ENCODE measurements around the gene GIPC2.

Gene GIPC2

DNA sequence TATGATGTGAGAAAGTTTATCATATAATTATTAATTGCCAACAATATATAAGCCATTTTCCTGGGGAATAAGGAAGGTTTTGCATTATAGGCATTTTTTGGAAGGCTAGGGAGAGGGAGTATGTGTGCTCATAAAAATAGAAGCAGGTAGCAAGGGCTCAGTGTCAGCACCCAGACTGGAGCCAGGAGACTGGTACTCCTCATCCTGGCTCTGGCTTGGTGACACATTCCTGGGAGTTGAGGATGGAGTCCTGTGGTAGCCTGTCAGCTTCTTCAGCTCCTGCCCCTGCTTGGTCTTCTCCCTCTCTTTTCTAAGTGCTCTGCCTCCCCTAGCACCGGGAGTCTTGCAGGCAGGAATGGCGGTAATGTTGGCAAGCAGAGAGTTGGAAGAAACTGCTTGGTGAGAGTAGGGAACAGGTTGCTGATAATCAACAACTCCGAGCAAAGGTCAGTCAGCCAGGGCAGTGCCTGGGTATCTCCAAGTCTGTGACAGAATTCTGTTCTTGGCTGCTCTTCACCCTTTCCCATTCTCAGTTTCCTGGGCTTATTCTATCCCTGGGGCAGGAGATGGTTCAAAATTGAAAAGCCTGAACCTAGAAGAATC lies 23.0 kb downstream of the GIPC2 start:
- H2AFZ ChIP-seq (ENCODE audit: low read length, unreplicated experiment) = no peak overlapping the region
- H3K4me1 ChIP-seq (ENCODE audit: control insufficient read depth, insufficient read depth, low read length, unreplicated experiment) = peaks cover 31% of the 10 kb centered on the region
- H3K4me3 ChIP-seq (ENCODE audit: low read depth, low read length) = no peak overlapping the region
- H3K27ac ChIP-seq (ENCODE audit: low read depth, low read length) = no peak overlapping the region
- H3K27me3 ChIP-seq (ENCODE audit: insufficient read depth, low read length) = no peaks in the 10 kb centered on the region
- no peaks in the 10 kb centered on the region for H3K36me3 ChIP-seq (ENCODE audit: insufficient read depth, low read length)
- no peaks in the 10 kb centered on the region for H3K79me2 ChIP-seq (ENCODE audit: control insufficient read depth, insufficient read depth, low read length, unreplicated experiment)

DNA sequence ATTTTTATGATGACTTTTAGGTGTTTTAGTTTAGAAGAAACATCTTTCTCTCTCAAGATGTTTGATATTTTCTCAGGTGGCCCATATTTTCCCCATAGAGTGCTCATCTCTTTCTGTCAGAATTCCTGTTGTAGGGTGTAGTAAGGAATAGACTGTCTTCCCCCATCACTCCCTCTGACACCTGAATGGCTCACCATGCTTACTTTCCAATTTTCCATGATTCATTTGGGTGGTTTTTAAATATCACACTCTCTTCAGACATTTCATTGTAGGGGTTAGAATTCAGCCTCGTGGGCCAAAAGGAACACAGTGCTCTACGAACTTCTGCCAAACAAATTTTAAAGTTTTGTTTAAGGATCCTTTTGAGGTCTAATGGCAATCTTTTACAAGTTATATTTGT lies 24.0 kb downstream of the GIPC2 start:
- Histone ChIP-seq H3K36me3 (ENCODE audit: insufficient read depth, low read length) (no peaks in the 10 kb centered on the region), H3K4me3 (ENCODE audit: low read depth, low read length) (no peak overlapping the region), H2AFZ (ENCODE audit: low read length, unreplicated experiment) (no peak overlapping the region), H3K27ac (ENCODE audit: low read depth, low read length) (no peak overlapping the region; the same call in 1 of the 2 replicates), H3K79me2 (ENCODE audit: control insufficient read depth, insufficient read depth, low read length, unreplicated experiment) (no peaks in the 10 kb centered on the region), H3K4me1 (ENCODE audit: control insufficient read depth, insufficient read depth, low read length, unreplicated experiment) (peaks cover 33% of the 10 kb centered on the region), H3K27me3 (ENCODE audit: insufficient read depth, low read length) (no peaks in the 10 kb centered on the region)

DNA sequence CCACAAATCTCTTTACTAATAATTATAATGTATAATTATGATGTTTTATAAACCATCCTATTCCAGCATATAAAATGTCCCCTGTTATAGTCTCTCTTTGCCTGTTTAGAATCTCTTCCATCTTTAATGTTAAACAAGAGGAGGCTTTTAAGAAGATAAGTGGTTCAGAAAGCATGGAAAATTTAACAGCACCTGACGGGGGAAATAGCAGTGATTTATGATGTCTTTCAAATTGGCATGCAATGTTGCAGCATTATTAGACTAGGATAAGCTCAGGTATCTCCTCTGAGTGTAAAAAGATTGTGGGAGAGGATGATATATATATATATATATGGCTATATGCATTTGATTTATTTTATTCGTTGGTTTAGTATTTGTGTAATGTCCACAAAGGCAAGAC lies 24.4 kb downstream of the GIPC2 start:
- Histone ChIP-seq H2AFZ (ENCODE audit: low read length, unreplicated experiment) (no peak overlapping the region), H3K79me2 (ENCODE audit: control insufficient read depth, insufficient read depth, low read length, unreplicated experiment) (no peaks in the 10 kb centered on the region), H3K27me3 (ENCODE audit: insufficient read depth, low read length) (no peaks in the 10 kb centered on the region), H3K4me3 (ENCODE audit: low read depth, low read length) (no peak overlapping the region), H3K36me3 (ENCODE audit: insufficient read depth, low read length) (no peaks in the 10 kb centered on the region), H3K27ac (ENCODE audit: low read depth, low read length) (peak overlapping the region; percentile 65), H3K4me1 (ENCODE audit: control insufficient read depth, insufficient read depth, low read length, unreplicated experiment) (peaks cover 35% of the 10 kb centered on the region)

DNA sequence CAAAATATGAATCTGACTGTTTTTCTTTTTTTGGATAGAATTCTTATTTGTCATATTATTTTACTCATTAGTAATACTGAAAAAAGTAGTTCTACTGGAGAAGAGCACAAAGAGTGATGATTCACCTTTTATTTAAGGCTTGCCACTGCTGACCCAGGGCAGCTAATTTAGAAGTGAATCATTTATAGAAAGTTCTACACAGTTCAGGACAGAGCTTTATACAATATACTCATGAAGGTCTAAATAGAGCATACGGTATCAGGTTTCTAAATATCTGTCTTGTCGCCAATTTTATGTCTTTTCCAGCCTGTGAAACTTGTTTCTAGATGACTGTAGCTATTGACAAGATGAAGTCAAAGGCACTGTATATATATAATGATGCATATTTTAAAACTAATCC lies 25.0 kb downstream of the GIPC2 start:
- no peaks in the 10 kb centered on the region for H3K27me3 ChIP-seq (ENCODE audit: insufficient read depth, low read length)
- no peak overlapping the region for H2AFZ ChIP-seq (ENCODE audit: low read length, unreplicated experiment)
- peaks cover 40% of the 10 kb centered on the region for H3K4me1 ChIP-seq (ENCODE audit: control insufficient read depth, insufficient read depth, low read length, unreplicated experiment)
- H3K36me3 ChIP-seq (ENCODE audit: insufficient read depth, low read length) = no peaks in the 10 kb centered on the region
- peak overlapping the region; percentile 65 for H3K27ac ChIP-seq (ENCODE audit: low read depth, low read length)
- no peaks in the 10 kb centered on the region for H3K79me2 ChIP-seq (ENCODE audit: control insufficient read depth, insufficient read depth, low read length, unreplicated experiment)
- H3K4me3 ChIP-seq (ENCODE audit: low read depth, low read length) = no peak overlapping the region

DNA sequence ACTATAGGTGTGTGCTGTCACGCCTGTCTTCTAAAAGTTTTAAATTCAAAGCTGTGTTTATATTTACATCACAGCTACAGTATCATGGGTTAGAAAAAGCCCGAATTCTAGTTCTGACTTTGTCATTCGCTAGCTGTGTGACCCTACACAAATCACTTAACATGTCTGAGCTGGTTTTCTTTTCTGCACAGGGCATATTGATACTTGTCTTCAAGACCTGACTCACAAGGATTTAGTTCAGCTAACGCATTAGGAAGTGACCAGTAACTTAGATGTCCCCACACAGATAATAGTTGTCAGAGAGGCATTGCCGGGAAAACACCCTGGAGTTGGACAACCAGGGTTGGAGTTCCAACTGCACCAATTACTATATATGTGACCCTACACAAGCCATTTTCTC lies 25.9 kb downstream of the GIPC2 start:
- Histone ChIP-seq H2AFZ (ENCODE audit: low read length, unreplicated experiment) (peak overlapping the region; percentile 15), H3K36me3 (ENCODE audit: insufficient read depth, low read length) (no peaks in the 10 kb centered on the region), H3K27ac (ENCODE audit: low read depth, low read length) (peak overlapping the region; percentile 61)

DNA sequence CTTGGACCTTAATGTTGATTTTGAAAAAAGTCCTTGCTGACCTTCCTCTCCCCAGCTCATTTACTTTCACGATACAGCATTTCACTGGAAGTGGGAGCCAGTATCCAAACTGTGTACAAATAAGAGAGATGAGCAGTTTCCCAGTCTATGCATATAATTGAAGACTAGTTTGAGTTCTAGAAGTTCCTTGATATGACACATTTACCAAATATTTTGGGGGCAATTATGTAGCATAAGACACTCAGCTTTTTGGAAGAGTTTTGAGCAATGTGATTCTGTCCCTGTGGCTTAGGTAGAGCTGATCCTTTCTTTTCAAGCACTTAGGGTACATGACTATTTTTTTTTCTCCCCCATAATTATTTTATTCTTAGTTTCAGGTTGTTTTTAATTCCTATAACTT lies 26.4 kb downstream of the GIPC2 start:
- H3K36me3 ChIP-seq (ENCODE audit: insufficient read depth, low read length) = no peaks in the 10 kb centered on the region
- no peaks in the 10 kb centered on the region for H3K79me2 ChIP-seq (ENCODE audit: control insufficient read depth, insufficient read depth, low read length, unreplicated experiment)
- no peak overlapping the region for H3K4me3 ChIP-seq (ENCODE audit: low read depth, low read length)
- peak overlapping the region; percentile 15 for H2AFZ ChIP-seq (ENCODE audit: low read length, unreplicated experiment)
- H3K4me1 ChIP-seq (ENCODE audit: control insufficient read depth, insufficient read depth, low read length, unreplicated experiment) = peaks cover 42% of the 10 kb centered on the region
- H3K27me3 ChIP-seq (ENCODE audit: insufficient read depth, low read length) = no peaks in the 10 kb centered on the region
- peak overlapping the region; percentile 61 for H3K27ac ChIP-seq (ENCODE audit: low read depth, low read length)

More for the DNA sequence above, 25.9 kb downstream of the GIPC2 start:
- H3K4me3 ChIP-seq (ENCODE audit: low read depth, low read length) = no peak overlapping the region
- no peaks in the 10 kb centered on the region for H3K27me3 ChIP-seq (ENCODE audit: insufficient read depth, low read length)
- peaks cover 42% of the 10 kb centered on the region for H3K4me1 ChIP-seq (ENCODE audit: control insufficient read depth, insufficient read depth, low read length, unreplicated experiment)
- H3K79me2 ChIP-seq (ENCODE audit: control insufficient read depth, insufficient read depth, low read length, unreplicated experiment) = no peaks in the 10 kb centered on the region

DNA sequence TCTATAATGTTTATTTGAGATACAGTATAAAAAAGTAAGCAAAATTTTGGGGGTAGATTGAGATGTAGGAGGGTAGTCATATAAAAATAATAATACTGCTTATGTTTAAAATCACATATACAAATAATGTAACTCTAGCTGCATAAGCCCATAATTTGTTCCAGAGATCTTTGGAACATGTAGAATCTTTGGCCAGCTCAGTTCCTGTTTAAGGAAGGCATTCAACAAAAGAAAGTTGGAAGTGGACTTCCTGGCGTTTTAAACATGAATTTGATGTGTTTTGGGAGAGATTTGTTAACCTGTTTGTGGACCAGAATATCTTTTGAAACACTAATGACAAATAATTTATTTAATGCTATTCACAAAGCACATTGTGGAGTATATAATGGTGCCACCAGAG lies 27.7 kb downstream of the GIPC2 start:
- Histone ChIP-seq H3K4me1 (ENCODE audit: control insufficient read depth, insufficient read depth, low read length, unreplicated experiment) (peaks cover 45% of the 10 kb centered on the region), H3K27me3 (ENCODE audit: insufficient read depth, low read length) (no peaks in the 10 kb centered on the region), H3K36me3 (ENCODE audit: insufficient read depth, low read length) (no peaks in the 10 kb centered on the region), H3K27ac (ENCODE audit: low read depth, low read length) (no peak overlapping the region), H2AFZ (ENCODE audit: low read length, unreplicated experiment) (no peak overlapping the region), H3K79me2 (ENCODE audit: control insufficient read depth, insufficient read depth, low read length, unreplicated experiment) (no peaks in the 10 kb centered on the region), H3K4me3 (ENCODE audit: low read depth, low read length) (no peak overlapping the region)

DNA sequence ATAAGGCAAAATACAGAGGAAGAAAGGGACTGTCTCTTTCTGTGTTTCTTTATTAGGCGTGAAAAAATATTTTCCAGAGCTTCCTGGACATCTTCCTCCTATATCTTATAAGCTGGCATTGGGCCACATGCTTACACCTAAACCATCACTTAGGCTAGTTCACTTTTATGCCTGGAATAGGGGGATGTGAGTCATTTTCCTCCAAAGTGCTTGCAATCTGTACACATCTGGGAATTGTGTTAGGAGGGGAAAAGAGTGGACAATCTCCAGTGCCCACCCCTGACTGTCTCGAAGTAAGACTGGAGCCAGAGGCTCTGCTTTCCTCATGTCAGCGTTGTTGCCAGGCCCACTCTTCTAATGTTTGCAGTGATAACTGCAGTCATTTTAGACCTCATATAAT lies 29.9 kb downstream of the GIPC2 start:
- H3K27me3 ChIP-seq (ENCODE audit: insufficient read depth, low read length) = no peaks in the 10 kb centered on the region
- H3K4me1 ChIP-seq (ENCODE audit: control insufficient read depth, insufficient read depth, low read length, unreplicated experiment) = peaks cover 56% of the 10 kb centered on the region
- no peaks in the 10 kb centered on the region for H3K36me3 ChIP-seq (ENCODE audit: insufficient read depth, low read length)
- no peak overlapping the region for H3K4me3 ChIP-seq (ENCODE audit: low read depth, low read length)
- H2AFZ ChIP-seq (ENCODE audit: low read length, unreplicated experiment) = no peak overlapping the region
- no peak overlapping the region for H3K27ac ChIP-seq (ENCODE audit: low read depth, low read length)
- no peaks in the 10 kb centered on the region for H3K79me2 ChIP-seq (ENCODE audit: control insufficient read depth, insufficient read depth, low read length, unreplicated experiment)

DNA sequence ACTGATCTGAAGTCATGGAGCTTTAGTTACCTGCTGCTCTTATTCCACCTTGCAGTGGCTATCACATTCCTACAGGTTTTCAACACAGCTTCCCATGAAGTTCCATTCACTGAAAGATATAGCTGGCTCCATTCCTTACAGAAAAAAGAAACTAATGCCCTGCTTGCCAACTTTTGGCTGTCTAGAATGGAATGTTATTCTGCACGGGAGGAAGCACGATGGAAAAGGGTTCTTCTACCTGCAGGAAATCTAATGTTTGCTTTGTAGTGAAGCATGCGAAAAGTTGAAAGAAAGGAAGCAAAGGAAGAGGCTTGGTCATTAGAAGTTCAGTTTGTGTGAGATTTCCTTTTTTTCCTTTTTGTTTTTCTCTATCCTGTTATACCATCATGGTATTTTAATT lies 32.6 kb downstream of the GIPC2 start:
- no peaks in the 10 kb centered on the region for H3K27me3 ChIP-seq (ENCODE audit: insufficient read depth, low read length)
- H3K36me3 ChIP-seq (ENCODE audit: insufficient read depth, low read length) = no peaks in the 10 kb centered on the region
- no peak overlapping the region for H3K4me3 ChIP-seq (ENCODE audit: low read depth, low read length)
- no peaks in the 10 kb centered on the region for H3K79me2 ChIP-seq (ENCODE audit: control insufficient read depth, insufficient read depth, low read length, unreplicated experiment)
- H2AFZ ChIP-seq (ENCODE audit: low read length, unreplicated experiment) = peak overlapping the region; percentile 50
- H3K27ac ChIP-seq (ENCODE audit: low read depth, low read length) = no peak overlapping the region
- peaks cover 54% of the 10 kb centered on the region for H3K4me1 ChIP-seq (ENCODE audit: control insufficient read depth, insufficient read depth, low read length, unreplicated experiment)

DNA sequence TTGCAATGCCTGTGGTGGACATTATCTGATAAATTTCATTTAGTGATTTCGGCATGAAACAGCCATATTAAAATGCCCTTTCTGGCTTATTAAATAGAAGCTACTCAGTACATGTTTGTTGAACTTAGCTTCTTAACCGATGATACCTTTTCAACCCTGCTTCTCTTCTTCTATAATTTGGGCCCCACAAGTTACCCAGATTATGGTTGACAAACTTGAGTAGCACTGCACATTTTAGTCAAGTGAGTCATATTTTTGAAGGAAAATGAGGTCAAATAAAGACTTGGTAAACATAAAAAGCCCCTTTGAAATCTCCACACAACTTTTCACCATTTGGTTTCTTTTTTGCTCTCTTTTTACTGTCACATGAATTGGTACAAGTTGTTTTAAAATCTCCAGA lies 33.8 kb downstream of the GIPC2 start:
- peak overlapping the region; percentile 99 for H2AFZ ChIP-seq (ENCODE audit: low read length, unreplicated experiment)
- H3K4me1 ChIP-seq (ENCODE audit: control insufficient read depth, insufficient read depth, low read length, unreplicated experiment) = peaks cover 48% of the 10 kb centered on the region
- H3K4me3 ChIP-seq (ENCODE audit: low read depth, low read length) = 0 out of 2 replicates have a peak overlapping the region, but pooled peaks have one; percentile 3
- no peaks in the 10 kb centered on the region for H3K79me2 ChIP-seq (ENCODE audit: control insufficient read depth, insufficient read depth, low read length, unreplicated experiment)
- no peaks in the 10 kb centered on the region for H3K27me3 ChIP-seq (ENCODE audit: insufficient read depth, low read length)
- peak overlapping the region; percentile 56 for H3K27ac ChIP-seq (ENCODE audit: low read depth, low read length)
- no peaks in the 10 kb centered on the region for H3K36me3 ChIP-seq (ENCODE audit: insufficient read depth, low read length)

DNA sequence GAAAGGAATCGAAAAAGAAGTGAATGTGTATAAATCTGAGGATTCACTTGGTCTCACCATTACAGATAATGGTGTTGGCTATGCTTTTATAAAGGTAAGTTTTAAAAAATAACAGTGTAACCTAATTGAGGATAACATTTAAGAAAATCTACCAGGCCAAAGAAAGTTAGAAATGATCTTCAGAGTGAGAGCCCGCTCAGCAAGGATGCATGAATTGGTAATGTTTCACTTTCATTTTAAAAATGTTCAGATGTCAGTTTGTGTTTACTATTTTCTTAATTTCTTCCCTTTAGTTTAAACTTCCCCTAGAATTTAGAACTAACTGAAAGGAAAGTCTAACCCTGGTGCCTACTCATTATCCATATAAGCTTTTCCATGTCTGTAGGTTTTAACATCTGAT lies 35.0 kb downstream of the GIPC2 start:
- no peaks in the 10 kb centered on the region for H3K27me3 ChIP-seq (ENCODE audit: insufficient read depth, low read length)
- peak overlapping the region; percentile 65 for H3K4me3 ChIP-seq (ENCODE audit: low read depth, low read length)
- peaks cover 41% of the 10 kb centered on the region for H3K4me1 ChIP-seq (ENCODE audit: control insufficient read depth, insufficient read depth, low read length, unreplicated experiment)
- peak overlapping the region; percentile 99 for H2AFZ ChIP-seq (ENCODE audit: low read length, unreplicated experiment)
- no peaks in the 10 kb centered on the region for H3K36me3 ChIP-seq (ENCODE audit: insufficient read depth, low read length)
- H3K27ac ChIP-seq (ENCODE audit: low read depth, low read length) = peak overlapping the region; percentile 56
- no peaks in the 10 kb centered on the region for H3K79me2 ChIP-seq (ENCODE audit: control insufficient read depth, insufficient read depth, low read length, unreplicated experiment)

Data from ACC112 (cell line).